ENCODE results near the gene NTRK2.

- TF ChIP-seq CTCF (IDR thresholded peaks at IDR 0.05; ENCODE audit: borderline replicate concordance, extremely low read depth, low read length, poor library complexity, severe bottlenecking) (no peak), EZH2 (IDR thresholded peaks at IDR 0.05; ENCODE audit: borderline replicate concordance, low read depth, low read length, severe bottlenecking) (no peak)
These were observed 279.7 kb downstream of the NTRK2 start for GRCh38 chr9:84949258-84949657.
